Mononuclear cell (primary cell): Measurements from ENCODE around the gene COMMD8. TPM values are rescaled to one million over a fixed set of nuclear protein-coding genes. Genes with fewer than 3 reads are reported as not detected.

ENCODE experiments used
- H3K27me3 ChIP-seq: 2 replicates; pipeline ENCODE4 v1.6.0; 2011; ENCODE audit warnings: low read length, control low read depth; ENCODE audit not compliant: insufficient read depth
- H3K4me1 ChIP-seq: 2 replicates; pipeline ENCODE4 v1.5.1; 2011; ENCODE audit warnings: mild to moderate bottlenecking, low read length, control low read depth; ENCODE audit not compliant: insufficient read depth
- H3K4me3 ChIP-seq: 2 replicates; pipeline ENCODE4 v1.5.1; 2011; ENCODE audit warnings: mild to moderate bottlenecking, low read length, moderate library complexity
- H3K9me3 ChIP-seq: 2 replicates; pipeline ENCODE4 v1.5.1; 2011; ENCODE audit warnings: low read depth, mild to moderate bottlenecking, control low read depth, low read length
- total RNA-seq: library from RNA; depleted of rRNA; stranded (reverse); fragments of >200 nt; gene quantifications from one replicate; pipeline ENCODE4 v1.2.3, GENCODE V29; 2012

COMMD8 gene
- total RNA-seq, 1 donor: 10.1 TPM

DNA sequence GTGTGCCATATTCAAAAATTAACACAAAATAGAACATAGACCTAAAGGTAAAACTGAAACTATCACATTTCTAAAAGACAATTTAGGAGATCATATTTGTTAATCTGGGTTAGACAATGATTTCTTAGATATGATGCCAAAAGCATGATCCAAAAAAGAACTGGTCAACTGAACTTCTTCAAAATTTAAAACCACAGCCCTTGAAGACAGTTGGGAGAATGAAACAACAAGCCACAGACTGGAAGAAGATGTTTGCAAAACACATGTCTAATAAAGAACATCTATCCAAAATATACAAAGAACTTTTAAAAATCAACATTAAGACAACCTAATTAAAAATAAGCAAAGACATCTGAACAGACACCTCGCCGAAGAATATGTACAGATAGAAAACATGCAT, 19.5 kb downstream of the COMMD8 start:
- peaks cover 30% of the 10 kb centered on the region for H3K4me1 ChIP-seq
- no peak overlapping the region for H3K4me3 ChIP-seq
- no peaks in the 10 kb centered on the region for H3K9me3 ChIP-seq
- H3K27me3 ChIP-seq: no peaks in the 10 kb centered on the region

DNA sequence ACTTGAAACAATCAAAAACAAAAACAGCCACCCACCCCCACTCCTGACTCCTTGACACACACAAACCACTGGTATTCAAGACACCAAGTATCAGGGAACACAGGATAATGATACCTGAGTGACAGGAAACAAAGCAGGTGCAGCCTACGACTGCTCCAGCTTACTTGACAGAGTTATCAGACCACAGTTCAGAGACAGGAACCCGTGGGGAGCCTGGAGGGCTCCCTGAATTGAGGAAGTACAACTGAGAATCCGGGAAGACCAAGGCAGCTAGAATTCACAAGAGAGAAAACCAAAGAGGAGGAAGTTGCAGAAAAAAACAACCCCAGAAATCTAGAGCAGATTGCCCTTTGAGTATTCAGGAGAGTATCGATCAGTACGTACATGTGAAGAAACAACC, 20.5 kb downstream of the COMMD8 start:
- Histone ChIP-seq H3K4me1 (peaks cover 30% of the 10 kb centered on the region), H3K9me3 (no peaks in the 10 kb centered on the region), H3K4me3 (no peak overlapping the region), H3K27me3 (no peaks in the 10 kb centered on the region)

DNA sequence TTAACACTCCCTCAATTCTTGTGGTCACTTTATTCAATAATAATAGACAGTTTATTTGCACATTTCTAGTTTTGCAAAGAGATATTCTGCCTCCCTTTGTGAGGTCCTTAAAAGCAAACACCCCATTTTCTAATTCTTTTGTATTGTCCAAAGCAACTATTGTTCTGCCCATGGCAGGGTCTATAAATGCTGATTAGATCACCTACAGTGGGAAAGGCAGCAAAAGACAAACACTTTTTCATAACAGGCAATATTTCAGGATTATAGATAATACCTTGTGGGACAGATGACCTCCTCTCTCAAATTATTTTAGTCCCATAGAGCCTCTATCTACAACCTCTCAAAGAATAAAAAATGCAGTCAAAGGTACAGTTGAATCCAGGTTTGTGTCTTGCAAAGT, 28.6 kb downstream of the COMMD8 start:
- no peak overlapping the region for H3K4me3 ChIP-seq
- no peaks in the 10 kb centered on the region for H3K27me3 ChIP-seq
- no peaks in the 10 kb centered on the region for H3K9me3 ChIP-seq
- peaks cover 2% of the 10 kb centered on the region for H3K4me1 ChIP-seq

DNA sequence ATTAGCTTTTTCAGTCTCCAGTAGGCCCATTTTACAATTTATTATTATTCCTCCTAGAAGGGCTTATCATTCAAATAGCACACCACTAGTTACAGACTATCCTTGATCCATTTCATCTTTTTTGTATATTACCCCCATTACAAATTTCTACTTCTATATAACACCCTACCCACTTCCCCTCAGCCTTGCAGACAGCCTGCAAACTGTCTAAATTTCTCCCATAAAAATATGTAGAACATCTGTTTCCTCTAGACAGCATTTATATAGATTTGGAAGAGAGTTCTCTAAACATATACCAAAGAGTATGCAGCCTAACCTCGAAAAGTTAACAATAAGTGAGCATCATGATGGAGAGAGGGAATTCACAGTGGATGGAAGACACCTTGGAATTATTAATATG, 30.8 kb downstream of the COMMD8 start:
- H3K4me3 ChIP-seq: no peak overlapping the region
- H3K9me3 ChIP-seq: no peaks in the 10 kb centered on the region
- no peaks in the 10 kb centered on the region for H3K4me1 ChIP-seq
- no peaks in the 10 kb centered on the region for H3K27me3 ChIP-seq

DNA sequence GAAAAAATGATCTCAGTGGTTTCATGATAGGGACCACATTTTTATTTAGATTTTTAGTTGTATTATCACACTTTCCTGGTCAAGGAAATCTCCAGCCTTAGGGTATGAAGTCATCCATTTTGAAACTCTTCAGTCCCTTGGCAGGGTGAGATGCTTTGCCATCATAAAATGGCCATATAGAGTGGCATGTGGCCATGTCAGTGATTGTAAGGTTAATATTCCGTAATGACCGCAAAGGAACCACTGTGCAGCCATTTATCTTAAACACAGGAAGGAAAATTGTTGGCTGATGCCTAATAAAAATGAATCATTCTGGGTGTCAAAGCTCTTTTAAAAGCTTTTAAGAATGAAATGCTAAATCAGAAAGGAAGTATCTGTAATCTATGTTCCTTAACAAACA, 35.6 kb downstream of the COMMD8 start:
- no peak overlapping the region for H3K4me3 ChIP-seq
- H3K4me1 ChIP-seq: no peaks in the 10 kb centered on the region
- no peaks in the 10 kb centered on the region for H3K9me3 ChIP-seq

DNA sequence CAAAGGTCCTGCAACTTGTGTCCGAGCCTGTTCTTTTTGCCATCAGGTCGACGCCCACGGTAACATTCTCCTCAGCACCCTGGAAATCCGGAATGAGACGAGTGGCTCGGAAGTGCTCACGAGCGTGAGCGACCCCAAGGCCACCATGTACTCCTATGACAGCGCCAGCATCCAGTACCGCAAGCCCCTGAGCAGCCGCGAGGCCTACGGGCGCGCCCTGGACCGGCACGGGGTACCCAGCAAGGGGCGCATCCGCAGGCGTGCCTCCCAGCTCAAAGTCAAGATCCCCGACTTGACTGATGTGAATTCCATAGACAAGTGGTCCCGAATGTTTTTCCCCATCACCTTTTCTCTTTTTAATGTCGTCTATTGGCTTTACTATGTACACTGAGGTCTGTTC, 37.9 kb downstream of the COMMD8 start:
- H3K4me3 ChIP-seq: no peak overlapping the region
- no peaks in the 10 kb centered on the region for H3K9me3 ChIP-seq
- no peaks in the 10 kb centered on the region for H3K27me3 ChIP-seq
- H3K4me1 ChIP-seq: no peaks in the 10 kb centered on the region

More for the DNA sequence above, 35.6 kb downstream of the COMMD8 start:
- H3K27me3 ChIP-seq: no peaks in the 10 kb centered on the region

DNA sequence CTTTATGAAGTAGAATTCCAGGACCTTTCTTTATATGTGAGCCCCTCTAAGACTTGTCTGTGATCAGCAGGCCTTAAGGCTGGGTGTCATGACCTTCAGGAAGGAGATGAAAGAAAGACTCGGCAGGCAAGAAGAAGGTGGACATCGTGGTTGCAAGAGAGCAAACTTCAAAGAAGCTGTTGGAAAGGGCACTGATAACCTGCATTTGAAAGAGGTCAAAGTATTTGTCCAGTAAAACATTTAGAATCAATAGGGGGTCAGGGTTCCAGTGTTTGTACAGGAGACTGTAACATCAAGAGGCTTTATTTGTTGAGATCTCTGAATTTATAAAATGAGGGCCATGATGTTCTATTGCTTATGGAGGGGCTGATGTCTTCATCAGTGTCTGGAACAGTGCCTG, 44.2 kb downstream of the COMMD8 start:
- Histone ChIP-seq H3K27me3 (no peaks in the 10 kb centered on the region), H3K4me1 (no peaks in the 10 kb centered on the region)

DNA sequence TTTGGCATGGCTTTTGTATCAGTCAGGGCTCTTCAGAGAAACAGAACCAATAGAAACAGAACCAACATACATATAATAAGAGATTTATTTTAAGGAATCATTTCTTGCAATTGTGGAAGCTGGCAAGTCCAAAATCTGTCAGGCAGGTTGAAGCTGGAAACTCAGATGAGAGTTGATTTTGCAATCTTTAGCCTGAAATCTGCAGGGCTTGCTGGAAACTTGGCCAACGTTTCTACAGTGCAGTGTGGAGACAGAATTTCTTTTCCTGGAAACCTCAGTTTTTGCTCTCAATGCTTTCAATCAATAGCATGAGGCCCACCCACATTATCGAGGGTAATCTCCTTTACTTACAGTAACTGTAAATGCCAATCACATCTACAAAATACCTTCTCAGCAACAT, 45.4 kb downstream of the COMMD8 start:
- Histone ChIP-seq H3K27me3 (no peaks in the 10 kb centered on the region), H3K4me1 (no peaks in the 10 kb centered on the region), H3K9me3 (no peaks in the 10 kb centered on the region), H3K4me3 (no peak overlapping the region)

More for the DNA sequence above, 44.2 kb downstream of the COMMD8 start:
- no peaks in the 10 kb centered on the region for H3K9me3 ChIP-seq
- no peak overlapping the region for H3K4me3 ChIP-seq

DNA sequence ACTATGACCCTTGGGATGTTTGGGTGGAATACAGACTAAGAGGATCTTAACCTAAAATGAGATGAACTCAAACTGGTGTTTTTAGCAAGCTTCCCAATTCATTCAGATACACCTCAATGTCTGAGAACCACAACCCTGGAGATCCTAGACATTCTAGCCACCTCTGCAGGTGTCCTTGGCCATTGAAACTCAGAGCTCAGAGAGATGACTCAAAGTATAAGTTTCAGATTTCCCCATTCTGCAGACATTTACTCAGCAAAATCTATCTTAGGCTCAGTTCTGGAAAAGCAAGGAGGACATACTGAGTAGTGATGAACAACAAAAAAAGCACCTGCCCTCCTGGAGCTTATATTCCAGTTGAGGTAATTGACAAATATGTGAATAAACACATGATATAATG, 47.8 kb downstream of the COMMD8 start:
- no peak overlapping the region for H3K4me3 ChIP-seq
- H3K9me3 ChIP-seq: no peaks in the 10 kb centered on the region
- H3K4me1 ChIP-seq: no peaks in the 10 kb centered on the region
- H3K27me3 ChIP-seq: no peaks in the 10 kb centered on the region

DNA sequence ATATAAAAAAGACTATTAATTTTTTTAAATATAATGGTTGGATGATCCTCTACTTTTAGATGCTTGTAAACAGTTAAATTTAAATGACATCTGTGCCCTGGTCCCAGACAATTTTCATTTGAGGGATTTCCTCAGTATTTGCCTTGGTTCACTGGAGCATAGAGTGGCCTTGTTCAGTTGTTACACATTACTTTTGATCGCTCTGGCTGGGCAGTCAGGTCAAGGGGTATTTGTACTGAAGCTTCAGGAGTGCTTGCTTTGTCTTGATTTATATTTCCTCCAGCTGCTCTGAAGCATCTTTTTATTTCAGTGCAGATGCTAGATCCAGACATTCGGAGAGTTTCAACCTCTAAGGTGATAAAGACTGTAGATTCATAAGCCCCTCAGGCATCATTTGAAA, 50.0 kb downstream of the COMMD8 start:
- Histone ChIP-seq H3K4me1 (no peaks in the 10 kb centered on the region), H3K9me3 (no peaks in the 10 kb centered on the region), H3K27me3 (no peaks in the 10 kb centered on the region), H3K4me3 (no peak overlapping the region)

DNA sequence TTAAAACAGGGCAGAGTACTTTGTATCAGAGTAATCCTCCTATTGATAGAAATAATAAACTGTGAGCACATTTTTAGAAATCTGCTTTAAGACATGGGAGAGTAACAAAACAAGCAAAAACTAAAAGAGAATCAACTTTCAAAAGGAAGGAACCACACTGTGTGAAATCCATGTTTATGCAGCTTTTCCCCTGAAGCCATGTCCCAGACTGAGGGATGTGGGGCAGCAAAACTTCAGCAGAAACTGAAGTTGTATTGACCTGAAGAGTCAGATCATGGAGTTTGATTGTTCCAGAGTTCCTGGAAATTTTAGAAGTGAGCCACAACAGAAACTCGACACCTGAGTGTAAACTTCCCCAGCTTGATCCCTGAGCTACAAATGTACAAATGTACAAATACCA, 53.2 kb downstream of the COMMD8 start:
- no peaks in the 10 kb centered on the region for H3K9me3 ChIP-seq
- H3K4me1 ChIP-seq: no peaks in the 10 kb centered on the region
- no peak overlapping the region for H3K4me3 ChIP-seq
- no peaks in the 10 kb centered on the region for H3K27me3 ChIP-seq

DNA sequence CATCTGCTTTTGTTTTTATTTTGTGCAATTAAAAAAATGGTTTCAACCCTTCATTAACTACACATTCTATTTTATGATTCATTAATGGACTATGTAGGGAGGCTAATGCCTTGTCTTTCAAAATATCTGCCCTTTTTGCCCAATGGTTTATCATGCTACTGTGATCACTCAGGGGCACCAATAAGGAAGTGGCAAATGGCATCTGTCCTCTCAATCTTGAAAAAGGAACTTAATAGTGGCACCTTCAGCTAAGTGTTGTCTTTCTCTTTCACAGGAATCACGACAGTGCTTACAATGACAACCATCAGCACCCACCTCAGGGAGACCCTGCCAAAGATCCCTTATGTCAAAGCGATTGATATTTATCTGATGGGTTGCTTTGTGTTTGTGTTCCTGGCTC, 57.1 kb downstream of the COMMD8 start:
- H3K4me1 ChIP-seq: no peaks in the 10 kb centered on the region
- H3K4me3 ChIP-seq: no peak overlapping the region
- no peaks in the 10 kb centered on the region for H3K9me3 ChIP-seq
- H3K27me3 ChIP-seq: no peaks in the 10 kb centered on the region

Other genes starting within 250 kb of the COMMD8 start
- gene ATP10D, start 21.6 kb upstream of the COMMD8 start, total RNA-seq: 2.7 TPM